ENCODE results near the gene ZNF444.

- no peak for TF ChIP-seq CTCF (IDR thresholded peaks at IDR 0.05)
- no peak for TF ChIP-seq POLR2A (IDR thresholded peaks at IDR 0.05)
Measured at GRCh38 chr19:56124578-56124977, 16.5 kb upstream of the ZNF444 start.
